Liver (tissue), 3 donors: ENCODE results near the gene DIDO1.

Source experiments
- JUND ChIP-seq, 2 donors: IDR thresholded peaks; 2 replicates each; pipeline ENCODE4 v1.6.1; 2016; ENCODE audit warnings: antibody characterized with exemption in 2 of 2
- SP1 ChIP-seq: IDR thresholded peaks from 2 replicates; pipeline ENCODE4 v1.6.1; 2018; ENCODE audit warnings: antibody characterized with exemption, mild to moderate bottlenecking
- TF ChIP-seq, protein P1 (sequence below): fragments of 150-350 bp; IDR thresholded peaks from 2 replicates; pipeline ENCODE4 v1.5.1; 2017; ENCODE audit warnings: improper control_type of control experiment, low read depth, low read length; ENCODE audit not compliant: missing input control
- donor health status: healthy.
- donor health status: healthy.

DNA sequence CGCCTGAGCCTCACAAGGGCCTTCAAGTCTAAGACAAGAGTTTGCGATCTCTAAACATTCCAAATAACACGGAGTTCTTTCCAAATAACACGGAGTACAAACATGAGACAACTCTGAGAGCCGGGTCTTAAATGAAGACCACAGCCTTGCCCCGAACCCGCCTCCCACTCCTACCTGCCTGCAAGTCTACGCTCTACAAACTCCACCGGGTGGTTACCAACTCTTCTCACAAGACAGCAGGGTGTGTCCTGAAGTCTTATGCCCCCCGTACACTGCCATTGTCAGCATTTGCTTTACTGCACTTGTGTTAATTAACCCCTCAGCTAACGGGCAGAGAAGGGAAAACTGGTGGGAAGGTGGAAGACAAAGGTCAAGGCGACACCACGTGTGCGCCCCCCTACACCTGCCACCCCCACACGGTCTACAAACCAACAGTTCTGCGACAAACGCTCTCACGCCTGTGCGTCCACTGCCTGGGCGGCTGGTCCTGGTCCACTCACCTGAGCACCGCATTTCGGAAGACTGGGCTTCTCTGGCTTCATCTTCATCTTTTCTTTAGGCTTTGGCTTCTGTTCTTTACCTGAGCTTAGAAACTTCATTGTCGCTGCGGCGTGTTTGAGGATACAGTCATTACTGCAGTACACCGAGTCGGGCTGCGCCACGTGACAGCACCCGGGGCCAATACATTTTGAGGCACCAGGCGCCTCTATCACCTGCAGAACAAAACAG lies 19.5 kb downstream of the DIDO1 start:
- TF ChIP-seq, protein P1, sequence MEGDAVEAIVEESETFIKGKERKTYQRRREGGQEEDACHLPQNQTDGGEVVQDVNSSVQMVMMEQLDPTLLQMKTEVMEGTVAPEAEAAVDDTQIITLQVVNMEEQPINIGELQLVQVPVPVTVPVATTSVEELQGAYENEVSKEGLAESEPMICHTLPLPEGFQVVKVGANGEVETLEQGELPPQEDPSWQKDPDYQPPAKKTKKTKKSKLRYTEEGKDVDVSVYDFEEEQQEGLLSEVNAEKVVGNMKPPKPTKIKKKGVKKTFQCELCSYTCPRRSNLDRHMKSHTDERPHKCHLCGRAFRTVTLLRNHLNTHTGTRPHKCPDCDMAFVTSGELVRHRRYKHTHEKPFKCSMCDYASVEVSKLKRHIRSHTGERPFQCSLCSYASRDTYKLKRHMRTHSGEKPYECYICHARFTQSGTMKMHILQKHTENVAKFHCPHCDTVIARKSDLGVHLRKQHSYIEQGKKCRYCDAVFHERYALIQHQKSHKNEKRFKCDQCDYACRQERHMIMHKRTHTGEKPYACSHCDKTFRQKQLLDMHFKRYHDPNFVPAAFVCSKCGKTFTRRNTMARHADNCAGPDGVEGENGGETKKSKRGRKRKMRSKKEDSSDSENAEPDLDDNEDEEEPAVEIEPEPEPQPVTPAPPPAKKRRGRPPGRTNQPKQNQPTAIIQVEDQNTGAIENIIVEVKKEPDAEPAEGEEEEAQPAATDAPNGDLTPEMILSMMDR: no peak
- TF ChIP-seq JUND (IDR thresholded peaks at IDR 0.05) (no peak), SP1 (no peak)
